Left renal pelvis (tissue), 4 donors: ENCODE data around the gene PUM1. TPM values are rescaled to one million over a fixed set of nuclear protein-coding genes. Genes with fewer than 3 reads are reported as not detected.
"Not testable (repeated sequence)": the region's sequence is repeated elsewhere in the genome, so short reads cannot be mapped to it uniquely, and the experiment has no call there.

Experiments
- DNase-seq, 4 donors: peaks; one replicate each; pipeline ENCODE4 v3.0.0-alpha.2; 2013; ENCODE audit warnings: low read depth in 4 of 4, low spot score in 3 of 4
- polyA plus RNA-seq, 4 donors: library from polyadenylated mRNA; unstranded; fragments of 120-200 nt; gene quantifications; one replicate each; pipeline ENCODE4 v1.2.1, GENCODE V29; 2013; ENCODE audit not compliant: insufficient read length in 4 of 4

Gene PUM1
- polyA plus RNA-seq, 4 donors = 81.1 to 128 (median 114) TPM

DNA sequence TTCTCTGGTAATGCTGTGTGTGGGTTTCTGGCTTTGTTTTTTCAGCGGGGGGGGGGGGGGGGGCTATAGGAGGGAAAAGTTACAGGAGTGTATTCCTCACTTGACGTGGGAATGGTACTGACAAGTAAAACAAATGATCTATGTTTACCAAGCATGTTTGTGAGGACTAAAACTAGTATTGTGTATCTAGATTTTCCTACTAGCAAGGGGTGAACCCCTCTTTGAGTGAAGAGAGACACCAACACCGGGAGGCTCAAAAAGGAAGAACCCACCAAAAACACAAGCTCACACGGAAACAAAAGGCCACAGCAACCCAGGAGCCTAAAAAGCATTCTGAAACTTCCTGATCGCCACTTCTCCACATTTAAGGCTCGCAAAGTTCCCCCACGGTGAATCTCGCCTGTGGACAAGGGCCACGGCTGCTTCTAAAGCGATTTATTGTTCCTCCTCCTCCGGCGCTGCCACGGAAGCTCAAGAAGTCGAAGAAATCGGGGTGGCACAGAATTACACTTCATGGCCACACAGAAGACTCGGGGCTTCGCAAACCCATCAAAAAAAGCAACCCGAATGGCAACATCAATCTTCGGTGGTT is 703 bp downstream of the PUM1 start:
- peak in 3 of 4 donors; percentile 35 to 72 (median 40) for DNase-seq

DNA sequence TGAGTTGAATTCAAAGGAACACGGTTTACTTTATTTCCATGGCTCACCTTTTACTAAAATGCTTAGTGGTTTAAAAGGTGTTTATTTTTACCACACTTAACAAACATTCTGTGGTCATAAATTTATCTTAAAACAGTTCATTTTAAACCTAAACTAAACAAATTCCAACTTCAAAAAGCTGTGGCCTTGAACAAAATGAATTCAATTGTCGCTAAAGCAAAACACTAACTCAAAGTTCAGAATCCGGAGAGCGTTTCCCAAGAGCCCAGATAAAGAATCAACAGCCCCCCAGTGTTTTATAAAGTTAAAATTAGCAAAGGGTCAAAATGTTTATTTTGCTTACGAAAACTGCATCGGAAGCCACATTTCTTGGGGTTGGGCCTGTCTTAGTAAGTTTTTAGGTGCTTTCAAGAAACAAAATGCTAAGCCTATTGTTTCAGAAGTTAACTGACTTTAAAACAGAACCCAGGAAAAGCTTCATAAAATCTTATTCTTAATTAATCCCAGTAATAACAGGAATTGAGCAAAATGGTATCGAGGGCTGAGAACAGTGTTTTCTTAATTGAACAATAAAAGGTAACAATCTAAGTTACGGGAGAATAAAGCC is 1.3 kb downstream of the PUM1 start:
- peak in 1 of 4 donors; percentile 11 for DNase-seq

DNA sequence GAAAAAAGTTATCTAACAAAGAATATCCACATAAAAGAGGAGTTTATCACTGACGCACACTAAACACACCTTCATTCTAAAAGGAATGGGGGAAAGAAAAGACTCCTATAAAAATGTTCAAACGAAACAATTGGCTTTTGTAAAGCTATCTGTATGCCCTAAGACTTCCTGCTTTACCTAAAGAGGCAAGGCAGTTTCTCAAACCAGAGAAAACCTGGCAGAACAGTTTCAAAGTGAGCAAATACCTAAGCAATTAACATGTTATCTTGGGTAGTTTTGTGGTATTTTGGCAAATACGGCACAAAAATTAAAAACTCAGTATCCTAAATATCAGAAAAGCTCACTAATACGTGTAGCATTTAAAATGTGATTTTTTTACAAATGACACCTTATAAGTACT is 1.9 kb downstream of the PUM1 start:
- DNase-seq = peak in 1 of 4 donors; percentile 3

DNA sequence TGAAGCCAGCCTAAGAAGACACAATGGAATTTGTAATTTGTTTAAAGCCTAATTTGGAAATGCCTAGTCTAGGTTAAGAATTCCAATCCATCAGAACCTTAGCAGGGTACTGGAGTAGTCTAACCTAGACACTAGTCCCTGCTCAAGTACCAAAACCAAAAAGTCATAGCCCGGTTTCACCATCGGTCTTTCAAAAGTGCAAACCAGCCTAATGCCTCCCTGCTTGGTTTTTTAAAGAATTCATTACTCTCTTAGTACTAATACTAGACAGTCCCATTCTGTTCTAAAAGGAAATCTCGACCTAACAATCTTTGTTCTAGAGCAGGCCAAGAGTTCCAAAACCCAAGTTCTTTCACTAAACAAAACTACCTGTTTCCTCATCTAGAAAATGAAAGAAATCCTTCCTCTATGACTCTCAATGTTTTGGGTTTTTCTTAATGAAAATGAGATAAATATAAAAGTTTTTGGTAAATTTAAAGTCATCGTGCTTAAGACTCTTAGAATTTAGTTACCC is 2.6 kb downstream of the PUM1 start:
- no peak for DNase-seq

DNA sequence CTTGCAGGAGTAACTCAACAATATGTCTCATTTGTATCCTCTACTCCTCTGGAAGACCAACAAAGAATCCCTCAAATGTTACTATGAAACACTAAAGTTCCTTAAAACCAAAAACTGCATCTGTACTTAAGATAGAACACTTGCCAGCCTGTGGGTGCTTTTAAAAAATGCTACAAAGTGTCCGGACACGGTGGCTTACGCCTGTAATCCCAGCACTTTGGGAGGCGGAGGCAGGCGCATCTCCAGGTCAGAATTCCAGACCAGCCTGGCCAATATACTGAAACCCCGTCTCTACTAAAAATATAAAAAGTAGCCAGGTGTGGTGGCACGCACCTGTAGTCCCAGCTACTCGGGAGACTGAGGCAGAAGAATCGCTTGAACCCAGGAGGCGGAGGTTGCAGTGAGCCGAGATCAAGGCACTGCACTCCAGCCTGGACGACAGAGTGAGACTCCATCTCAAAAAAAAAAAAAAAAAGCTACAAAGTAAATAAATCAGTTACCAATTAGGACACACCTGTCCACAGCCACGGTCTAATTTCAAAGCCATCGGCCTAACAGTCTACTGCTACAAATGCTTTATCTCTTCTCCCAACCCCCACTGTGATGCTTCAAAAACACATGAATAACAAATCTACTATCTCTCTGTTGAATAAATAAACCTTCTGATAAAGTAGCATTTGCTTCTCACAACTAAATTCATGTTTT is 3.2 kb downstream of the PUM1 start:
- DNase-seq = peak in 1 of 4 donors; percentile 6

DNA sequence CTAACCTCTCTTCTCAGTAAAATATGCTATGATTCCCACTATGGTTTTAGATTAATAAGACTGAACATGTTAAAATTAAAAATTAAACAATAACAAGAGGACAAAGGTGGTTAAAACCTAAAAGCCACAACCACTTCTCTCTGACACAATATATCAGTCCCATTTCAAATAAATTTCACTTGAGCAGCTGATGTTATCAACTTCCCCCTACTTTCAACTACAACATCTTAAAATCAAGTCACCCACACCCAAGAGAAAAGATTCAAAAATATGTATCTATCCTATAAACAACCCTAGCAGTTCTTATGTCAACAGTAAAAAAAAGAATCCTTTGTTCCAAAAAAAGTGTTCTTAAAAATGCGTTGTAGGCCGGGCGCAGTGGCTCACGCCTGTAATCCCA is 7.5 kb downstream of the PUM1 start:
- no peak for DNase-seq

DNA sequence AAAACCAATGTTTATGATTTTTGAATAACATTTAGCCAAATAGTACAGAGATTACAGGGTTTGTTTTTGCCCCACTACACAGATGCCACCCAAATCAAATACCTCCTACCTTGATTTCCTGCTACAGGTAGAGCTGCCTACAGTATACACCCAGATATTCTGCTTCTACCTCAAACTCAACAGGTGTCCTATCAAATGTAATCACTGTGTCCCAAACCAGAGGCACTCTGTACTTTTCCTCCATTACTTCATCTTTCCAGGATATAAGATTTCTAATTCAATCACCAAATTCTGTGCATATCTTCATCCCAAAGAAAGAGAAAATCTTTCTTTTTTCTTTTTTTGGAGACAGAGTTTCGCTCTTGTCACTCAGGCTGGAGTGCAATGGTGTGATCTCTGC is 9.6 kb downstream of the PUM1 start:
- no peak for DNase-seq

DNA sequence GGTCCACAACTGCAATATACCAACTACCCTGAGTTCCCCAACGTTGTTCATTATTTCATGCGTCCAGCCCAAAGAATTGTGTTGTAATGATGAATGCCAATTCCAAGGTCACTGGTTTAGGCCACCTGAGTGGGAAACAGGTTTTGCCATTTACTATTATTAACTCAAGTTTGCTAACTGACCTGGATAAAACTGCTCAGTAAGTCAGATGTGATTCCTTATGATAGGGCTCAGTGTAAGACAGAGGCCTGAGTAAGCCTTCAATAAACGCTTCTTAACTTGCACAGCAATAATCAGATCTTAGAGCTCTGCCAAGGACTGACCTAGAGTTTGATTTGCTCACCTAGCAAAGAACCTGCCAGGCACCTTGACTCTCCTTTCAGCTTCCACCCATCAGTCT is 10.0 kb downstream of the PUM1 start:
- DNase-seq = no peak

DNA sequence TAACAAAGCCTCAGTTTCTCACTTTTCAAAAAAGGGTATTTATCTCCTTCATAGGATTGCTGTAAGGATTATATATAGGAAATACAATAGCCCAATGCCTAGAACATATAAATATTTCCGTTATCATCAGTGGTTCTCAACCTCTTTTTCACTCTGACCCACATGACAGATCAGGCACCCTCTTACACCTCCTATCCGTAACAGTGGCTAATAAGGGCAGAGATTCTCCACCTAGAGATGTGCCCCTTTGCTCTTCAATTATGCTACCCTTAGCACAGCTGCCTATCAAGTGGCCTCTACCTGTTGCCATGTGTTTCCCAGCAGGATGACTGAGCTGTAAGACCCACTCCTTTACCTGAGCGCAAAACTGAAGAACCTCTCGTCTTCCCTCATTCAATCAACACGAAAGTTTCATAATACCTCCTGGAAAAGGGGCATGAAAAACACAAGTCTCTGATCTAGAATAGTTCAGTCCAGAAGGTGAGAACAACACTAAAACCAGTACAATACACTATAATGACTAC is 10.5 kb downstream of the PUM1 start:
- DNase-seq = no peak

DNA sequence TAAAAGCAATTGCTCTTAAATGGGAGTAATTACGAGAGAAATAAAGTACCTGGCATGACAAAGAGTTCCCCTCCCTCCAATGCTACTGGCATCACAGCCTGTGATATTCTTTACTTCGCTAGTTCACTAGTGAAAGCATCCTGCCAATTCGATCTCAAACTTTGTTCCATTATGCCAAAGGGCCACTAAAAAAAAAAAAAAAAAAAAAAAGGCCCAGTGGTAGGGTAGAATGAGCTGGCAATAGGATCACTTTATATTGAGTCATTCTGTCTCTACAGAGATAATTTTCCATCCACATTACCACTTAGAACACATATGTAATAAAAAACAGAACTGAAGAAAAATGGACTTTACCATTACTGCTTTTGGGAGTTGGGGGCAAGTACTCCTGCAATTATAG is 11.2 kb downstream of the PUM1 start:
- DNase-seq = no peak

DNA sequence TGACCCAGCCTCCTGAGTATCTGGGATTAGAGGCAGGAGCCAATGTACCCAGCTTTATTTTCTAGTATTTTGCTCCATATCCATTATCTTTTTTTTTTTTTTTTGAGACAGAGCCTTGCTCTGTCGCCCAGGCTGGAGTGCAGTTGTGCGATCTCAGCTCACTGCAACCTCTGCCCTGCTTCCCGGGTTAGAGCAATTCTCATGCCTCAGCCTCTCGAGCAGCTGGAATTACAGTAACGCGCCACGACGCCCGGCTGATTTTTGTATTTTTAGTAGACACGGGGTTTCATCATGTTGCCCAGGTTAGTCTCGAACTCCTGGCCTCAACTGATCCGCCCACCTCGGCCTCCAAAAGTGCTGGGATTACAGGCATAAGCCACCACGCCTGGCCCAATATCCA is 12.9 kb downstream of the PUM1 start:
- not testable (repeated sequence) for DNase-seq

DNA sequence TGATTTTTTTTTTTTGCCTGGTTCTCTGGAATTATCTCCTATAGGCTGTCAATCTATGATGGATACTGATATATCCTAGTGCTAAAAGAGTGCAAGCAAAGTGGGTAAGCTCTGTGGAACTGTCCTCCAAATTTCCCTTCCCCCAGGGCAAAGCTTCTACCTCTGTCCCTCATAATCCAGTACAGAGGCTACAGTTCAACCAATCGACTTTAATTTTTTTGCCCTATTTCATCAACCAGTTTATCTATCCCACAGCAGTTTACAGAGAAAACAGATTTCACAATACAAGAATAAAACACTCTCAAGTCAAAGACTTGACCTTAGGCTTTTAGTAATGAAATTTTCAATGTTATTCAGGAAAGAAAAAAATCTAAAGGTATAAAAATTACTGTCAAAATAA is 13.9 kb downstream of the PUM1 start:
- DNase-seq = no peak

DNA sequence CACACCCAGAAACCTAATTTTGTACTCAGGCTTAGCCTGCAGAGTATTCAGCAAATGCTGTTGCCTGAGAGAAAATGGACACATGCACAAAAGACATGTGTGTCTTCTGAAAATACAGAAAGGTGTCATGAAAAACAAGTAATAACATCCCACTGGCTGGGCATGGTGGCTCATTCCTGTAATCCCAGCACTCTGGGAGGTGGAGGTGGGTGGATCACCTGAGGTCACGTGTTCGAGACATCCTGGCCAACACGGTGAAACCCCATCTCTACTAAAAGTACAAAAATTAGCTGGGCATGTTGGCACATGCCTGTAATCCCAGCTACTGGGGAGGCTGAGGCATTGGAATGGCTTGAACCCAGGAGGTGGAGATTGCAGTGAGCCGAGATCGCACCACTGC is 18.0 kb downstream of the PUM1 start:
- DNase-seq = not testable (repeated sequence)

DNA sequence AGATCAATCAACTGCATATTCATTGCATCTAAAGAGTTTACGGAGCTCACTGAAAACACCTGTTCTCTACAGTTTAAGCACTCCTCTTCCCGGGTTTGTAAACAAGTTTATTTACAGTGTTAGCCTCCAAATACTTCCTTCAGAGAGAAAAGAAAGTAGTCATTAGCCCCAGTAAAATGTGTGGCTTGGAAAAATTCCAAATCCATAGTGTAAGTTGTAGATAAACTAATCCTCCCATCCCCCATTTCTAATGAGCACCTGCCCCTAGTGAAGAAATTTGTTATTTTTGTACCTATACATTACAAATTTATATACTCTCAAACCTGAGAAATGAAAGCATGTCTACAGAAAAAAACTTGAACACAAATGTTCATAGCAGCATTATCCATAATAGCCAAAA is 21.9 kb downstream of the PUM1 start:
- DNase-seq = no peak

DNA sequence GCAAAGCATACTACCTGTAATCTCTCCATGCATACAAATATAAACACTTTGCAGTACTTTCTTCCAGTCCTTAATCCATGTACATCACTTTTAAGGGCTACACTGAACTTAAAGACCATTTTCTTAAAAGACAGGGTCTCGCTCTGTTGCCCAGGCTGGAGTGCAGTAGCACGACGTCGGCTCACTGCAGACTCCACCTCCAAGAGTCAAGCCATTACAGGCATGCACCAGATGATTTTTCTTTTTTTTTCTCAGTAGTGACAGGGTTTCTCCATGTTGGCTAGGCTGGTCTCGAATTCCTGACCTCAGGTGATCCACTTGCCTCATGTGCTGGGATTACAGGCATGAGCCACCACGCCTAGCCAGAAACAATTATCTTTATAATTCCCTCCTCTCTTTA is 22.9 kb downstream of the PUM1 start:
- no peak for DNase-seq

DNA sequence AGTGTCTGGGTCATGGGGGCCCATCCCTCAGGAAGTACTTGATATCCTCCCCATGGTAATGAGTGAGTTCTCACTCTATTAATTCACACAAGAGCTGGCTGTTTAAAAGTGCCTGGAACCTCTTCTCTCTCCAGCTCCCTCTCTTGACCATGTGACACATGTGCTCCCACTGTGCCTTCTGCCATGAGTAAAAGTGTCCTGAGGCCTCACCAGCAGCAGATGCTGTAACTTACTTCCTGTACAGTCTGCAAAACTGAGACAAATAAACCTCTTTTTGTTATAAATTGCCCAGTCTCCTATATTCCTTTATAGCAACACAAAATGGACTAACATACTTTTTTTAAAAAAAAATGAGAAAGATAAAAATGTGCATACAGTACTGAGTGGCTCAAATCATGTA is 24.0 kb downstream of the PUM1 start:
- DNase-seq = no peak

DNA sequence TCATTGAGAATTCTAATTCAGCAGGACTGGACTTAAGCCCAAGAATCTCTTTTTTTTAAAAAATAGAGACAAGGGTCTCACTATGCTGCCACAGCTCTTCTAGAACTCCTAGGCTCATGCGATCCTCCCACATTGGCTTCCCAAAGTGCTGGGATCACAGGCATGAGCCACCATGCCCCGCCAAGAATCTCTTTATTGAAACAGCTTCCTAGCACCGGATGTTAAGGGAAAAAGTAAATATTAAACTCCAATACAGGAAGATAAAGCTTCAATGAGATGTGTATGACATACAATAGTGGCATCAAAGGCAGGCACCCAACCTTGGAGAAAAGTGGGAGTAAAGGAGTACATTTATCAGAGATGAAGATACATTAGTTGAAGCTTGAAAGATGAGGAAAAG is 25.5 kb downstream of the PUM1 start:
- no peak for DNase-seq

DNA sequence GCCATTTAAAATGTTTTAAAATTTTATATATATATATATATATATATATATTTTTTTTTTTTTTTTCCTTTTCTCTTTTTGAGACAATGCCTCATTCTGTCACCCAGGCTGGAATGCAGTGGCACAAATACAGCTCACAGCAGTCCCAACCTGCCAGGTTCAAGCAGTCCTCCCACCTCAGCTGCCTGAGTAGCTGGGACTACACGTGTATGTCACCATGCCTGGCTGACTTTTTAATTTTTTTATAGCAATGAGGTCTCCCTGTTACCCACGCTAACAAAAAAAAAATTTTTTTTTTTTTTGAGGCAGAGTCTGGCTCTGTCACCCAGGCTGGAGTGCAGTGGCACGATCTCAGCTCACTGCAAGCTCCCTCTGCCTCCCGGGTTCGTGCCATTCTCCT is 26.6 kb downstream of the PUM1 start:
- DNase-seq = not testable (repeated sequence)

DNA sequence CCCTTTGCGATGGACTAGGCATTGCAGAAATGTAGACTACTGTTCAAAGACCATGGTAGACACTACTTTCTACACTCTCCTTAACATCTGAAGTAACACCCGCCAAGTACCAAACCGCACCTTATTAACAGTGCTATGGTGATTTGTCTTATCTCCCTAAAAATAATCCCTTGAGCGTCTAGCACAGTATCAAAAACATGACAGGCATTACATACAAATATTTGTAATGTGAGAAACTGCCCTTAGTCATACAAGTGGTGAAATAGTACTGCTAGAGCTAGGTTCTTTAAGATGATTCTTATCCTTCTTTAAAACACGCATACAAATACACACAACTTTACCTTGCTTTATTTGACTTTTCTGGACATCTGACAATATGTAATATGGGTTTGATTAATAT is 27.2 kb downstream of the PUM1 start:
- DNase-seq = no peak

DNA sequence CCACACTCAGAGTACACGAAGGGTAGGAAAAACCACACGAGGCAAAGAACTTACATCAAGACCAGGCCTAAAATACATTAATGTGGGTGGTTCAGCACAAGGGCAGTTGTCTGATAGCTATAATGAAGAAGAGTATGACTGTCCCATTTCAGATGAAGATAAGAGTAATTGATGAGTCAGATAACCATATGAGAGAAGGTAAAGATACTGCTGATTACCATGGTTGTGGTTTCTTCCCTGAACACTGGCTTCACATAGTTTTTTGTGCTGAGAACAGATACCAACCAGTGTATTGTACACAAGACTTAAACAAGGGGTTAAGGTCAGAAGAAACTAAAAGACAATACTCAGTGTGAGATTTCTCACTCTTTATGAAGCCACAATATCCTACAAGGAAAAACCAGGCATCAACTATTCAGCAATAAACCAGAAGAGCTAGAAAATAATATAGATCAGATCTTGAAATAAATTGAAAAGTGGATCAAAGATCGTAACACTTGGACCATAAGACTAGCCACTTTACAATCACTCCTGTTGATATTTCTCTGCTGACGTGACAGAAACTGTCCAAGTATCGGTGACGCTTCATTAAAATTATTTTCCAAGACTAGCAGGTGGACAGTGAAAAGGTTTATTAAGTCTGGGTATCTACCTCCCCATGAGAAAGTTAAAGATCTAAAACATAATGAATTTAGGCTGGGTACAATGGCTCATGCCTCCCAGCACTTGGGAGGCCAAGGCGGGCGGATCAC is 28.6 kb downstream of the PUM1 start:
- no peak for DNase-seq

DNA sequence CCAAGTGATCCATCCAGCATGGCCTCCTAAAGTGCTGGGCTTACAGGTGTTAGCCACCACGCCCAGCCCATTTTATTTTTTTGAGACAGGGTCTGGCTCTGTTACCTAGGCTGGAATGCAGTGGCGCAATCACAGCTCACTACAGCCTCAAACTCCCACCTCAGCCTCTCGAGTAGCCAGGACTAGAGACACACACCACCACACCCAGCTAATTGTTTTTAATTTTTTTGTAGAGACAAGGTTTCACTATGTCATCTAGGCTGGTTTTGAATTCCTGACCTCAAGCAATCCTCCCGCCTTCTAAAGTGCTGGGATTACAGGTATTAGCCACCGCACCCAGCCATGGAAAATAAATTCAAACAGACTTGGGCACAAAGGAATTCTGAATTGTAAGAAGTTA is 31.9 kb downstream of the PUM1 start:
- peak in 1 of 4 donors; percentile 30 for DNase-seq
